GM12891 (cell line): Measurements from ENCODE around the gene GAK.

ENCODE experiments used
- PAX5 ChIP-seq: IDR thresholded peaks from 2 replicates; pipeline ENCODE4 v1.6.1; 2011; ENCODE audit warnings: low read length, moderate library complexity, mild to moderate bottlenecking; ENCODE audit not compliant: insufficient read depth, severe bottlenecking
- POLR2A ChIP-seq: IDR thresholded peaks from 2 replicates; pipeline ENCODE4 v1.6.1; 2011; ENCODE audit warnings: low read depth, low read length, control low read depth
- POLR2AphosphoS5 ChIP-seq: IDR thresholded peaks from 2 replicates; pipeline ENCODE4 v1.6.1; 2011; ENCODE audit warnings: low read depth, low read length, control low read depth
- SPI1 ChIP-seq: IDR thresholded peaks from 2 replicates; pipeline ENCODE4 v1.6.1; 2011; ENCODE audit warnings: low read depth, low read length, control low read depth
- TAF1 ChIP-seq: IDR thresholded peaks from 2 replicates; pipeline ENCODE4 v1.6.1; 2011; ENCODE audit warnings: low read depth, low read length, control low read depth

DNA sequence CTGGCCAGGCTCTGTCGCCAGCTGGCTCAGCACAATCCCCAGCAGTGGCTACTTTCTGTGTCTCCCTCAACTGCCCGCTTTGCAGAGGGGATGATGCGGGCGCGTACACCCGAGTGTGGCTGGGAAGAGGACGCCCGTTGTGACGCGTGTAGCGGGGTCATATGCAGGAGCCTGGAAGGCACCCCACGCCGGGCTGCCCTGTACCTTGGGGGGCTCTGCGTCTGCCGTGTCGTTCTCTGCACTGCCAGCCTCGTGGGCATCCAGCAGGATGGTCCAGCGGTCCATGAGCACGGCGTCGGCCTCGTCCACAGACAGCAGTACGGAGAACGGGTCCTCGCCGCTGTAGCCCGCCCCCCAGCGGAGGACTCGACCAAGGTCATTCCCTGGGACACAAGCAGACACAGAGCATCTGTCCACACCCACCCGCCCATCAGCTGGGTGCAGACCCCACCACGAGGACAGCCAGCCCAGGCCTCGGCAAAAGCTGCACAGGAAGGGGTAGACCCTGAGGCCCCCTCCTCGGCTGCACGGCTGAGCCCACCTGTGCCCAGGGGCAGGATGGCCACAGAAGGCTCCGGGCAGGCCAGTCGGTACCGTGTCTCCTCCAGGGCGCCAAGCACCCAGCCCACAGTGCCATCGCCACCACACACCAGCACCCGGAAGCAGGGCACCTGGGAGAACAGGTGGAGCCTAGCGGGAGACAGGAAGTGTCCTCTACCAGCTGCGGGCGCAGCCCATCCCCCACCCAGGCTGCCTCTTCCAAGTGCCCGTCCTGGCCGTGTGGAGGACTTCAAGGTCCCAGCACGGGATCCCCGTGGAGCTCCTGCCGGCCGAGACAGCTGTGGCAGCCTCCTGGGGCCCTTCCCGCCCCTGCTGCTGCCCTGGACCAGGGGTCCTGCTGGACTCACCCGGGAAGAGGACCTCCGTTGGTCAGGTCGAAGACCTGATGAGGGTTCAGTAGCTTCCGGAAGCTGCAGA, 30.4 kb upstream of the GAK start:
- TF ChIP-seq POLR2A (no peak), TAF1 (no peak), POLR2AphosphoS5 (no peak), PAX5 (no peak), SPI1 (no peak)
